ENCODE results near the gene NLRP9. TPM values are rescaled to one million over a fixed set of nuclear protein-coding genes. Genes with fewer than 3 reads are reported as not detected.

NLRP9 gene
- total RNA-seq, 4 donors from 2014 or later = not detected

- peaks cover 0 to 19% (median 0%) of the 10 kb centered on the region in 3 donors for H3K4me1 ChIP-seq
Measured at GRCh38 chr19:55691561-55692481, 46.4 kb downstream of the NLRP9 start.

DNA sequence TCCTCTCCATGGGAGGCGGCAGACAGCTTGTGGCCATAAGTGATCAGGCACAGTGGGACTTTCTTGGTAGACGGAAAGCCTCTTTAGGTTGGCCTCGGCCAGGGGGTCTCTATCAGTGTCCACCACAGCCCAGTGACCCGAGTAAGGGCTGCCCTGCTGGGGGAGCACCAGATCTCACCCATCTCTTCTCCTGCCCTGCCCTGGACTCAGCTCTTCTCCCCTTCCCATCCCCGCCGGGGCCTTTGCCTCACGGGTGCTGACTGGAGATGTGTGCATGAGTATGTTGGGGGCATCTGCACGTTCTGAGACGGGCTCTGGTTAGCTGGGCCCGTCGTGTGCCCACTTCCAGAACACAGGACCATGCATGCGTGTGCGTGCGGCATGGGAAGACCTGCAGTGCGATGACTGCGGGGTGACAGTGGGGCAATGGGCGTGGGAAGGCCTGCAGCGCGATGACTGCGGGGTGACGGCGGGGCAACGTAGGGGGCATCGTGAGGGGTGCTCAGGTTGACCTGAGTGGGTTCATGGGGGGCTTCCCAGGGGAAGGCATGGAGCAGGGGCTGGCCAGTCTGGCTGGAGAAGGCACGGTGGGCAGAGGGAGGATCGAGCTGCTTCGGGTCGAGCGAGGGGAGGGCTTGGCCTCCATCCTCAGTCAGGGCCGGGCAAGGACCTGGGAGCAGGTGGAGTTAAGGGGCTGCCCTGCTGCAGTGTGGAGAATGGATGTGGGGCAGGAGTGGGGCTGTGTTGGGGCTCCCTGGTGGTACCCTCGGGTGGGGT lies 47.2 kb downstream of the NLRP9 start:
- peaks cover 75 to 100% (median 81%) of the 10 kb centered on the region in 3 donors for H3K36me3 ChIP-seq
- WGBS, 2 donors = 95% methylated on average over 15 to 18 of the region's 31 CpGs
- no peak for TF ChIP-seq POLR2A (IDR thresholded peaks at IDR 0.05)
- TF ChIP-seq, protein P1, sequence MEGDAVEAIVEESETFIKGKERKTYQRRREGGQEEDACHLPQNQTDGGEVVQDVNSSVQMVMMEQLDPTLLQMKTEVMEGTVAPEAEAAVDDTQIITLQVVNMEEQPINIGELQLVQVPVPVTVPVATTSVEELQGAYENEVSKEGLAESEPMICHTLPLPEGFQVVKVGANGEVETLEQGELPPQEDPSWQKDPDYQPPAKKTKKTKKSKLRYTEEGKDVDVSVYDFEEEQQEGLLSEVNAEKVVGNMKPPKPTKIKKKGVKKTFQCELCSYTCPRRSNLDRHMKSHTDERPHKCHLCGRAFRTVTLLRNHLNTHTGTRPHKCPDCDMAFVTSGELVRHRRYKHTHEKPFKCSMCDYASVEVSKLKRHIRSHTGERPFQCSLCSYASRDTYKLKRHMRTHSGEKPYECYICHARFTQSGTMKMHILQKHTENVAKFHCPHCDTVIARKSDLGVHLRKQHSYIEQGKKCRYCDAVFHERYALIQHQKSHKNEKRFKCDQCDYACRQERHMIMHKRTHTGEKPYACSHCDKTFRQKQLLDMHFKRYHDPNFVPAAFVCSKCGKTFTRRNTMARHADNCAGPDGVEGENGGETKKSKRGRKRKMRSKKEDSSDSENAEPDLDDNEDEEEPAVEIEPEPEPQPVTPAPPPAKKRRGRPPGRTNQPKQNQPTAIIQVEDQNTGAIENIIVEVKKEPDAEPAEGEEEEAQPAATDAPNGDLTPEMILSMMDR (IDR thresholded peaks at IDR 0.05) = no peak
- no peaks in the 10 kb centered on the region for H3K27me3 ChIP-seq
- no peak for DNase-seq
- intact Hi-C loops (cut with DNase I) = no loop called here
- no peak overlapping the region for H3K4me3 ChIP-seq
- no peaks in the 10 kb centered on the region for H3K9me3 ChIP-seq
- H3K27ac ChIP-seq = no peak overlapping the region
- peaks cover 0 to 22% (median 0%) of the 10 kb centered on the region in 3 donors for H3K4me1 ChIP-seq

More at GRCh38 chr19:55691561-55692481, 46.4 kb downstream of the NLRP9 start:
- DNase-seq = no peak
- WGBS, 2 donors = 94 to 95% methylated on average over 9 to 11 of the region's 31 CpGs
- Histone ChIP-seq H3K4me3 (no peak overlapping the region), H3K9me3 (no peaks in the 10 kb centered on the region), H3K27me3 (no peaks in the 10 kb centered on the region), H3K36me3 (peaks cover 68 to 100% (median 81%) of the 10 kb centered on the region in 3 donors), H3K27ac (no peak overlapping the region)
- intact Hi-C loops (cut with DNase I) = no loop called here
- TF ChIP-seq POLR2A (IDR thresholded peaks at IDR 0.05) = no peak
- TF ChIP-seq, protein P1 (IDR thresholded peaks at IDR 0.05) = no peak

- intact Hi-C loops (cut with DNase I) = no loop called here
- Histone ChIP-seq H3K36me3 (peaks cover 69 to 100% (median 78%) of the 10 kb centered on the region in 3 donors), H3K4me3 (no peak overlapping the region), H3K27me3 (no peaks in the 10 kb centered on the region), H3K27ac (no peak overlapping the region), H3K9me3 (no peaks in the 10 kb centered on the region), H3K4me1 (peaks cover 0 to 22% (median 0%) of the 10 kb centered on the region in 3 donors)
- TF ChIP-seq POLR2A (IDR thresholded peaks at IDR 0.05) = no peak
- TF ChIP-seq, protein P1 (IDR thresholded peaks at IDR 0.05) = no peak
- WGBS, 2 donors = 85 to 100% methylated on average over 1 to 17 of the region's 25 CpGs
- no peak for DNase-seq
Measured at GRCh38 chr19:55690109-55690768, 48.0 kb downstream of the NLRP9 start.

- TF ChIP-seq POLR2A (IDR thresholded peaks at IDR 0.05) = no peak
- TF ChIP-seq, protein P1 (IDR thresholded peaks at IDR 0.05) = no peak
- Histone ChIP-seq H3K9me3 (no peaks in the 10 kb centered on the region), H3K27ac (no peak overlapping the region), H3K36me3 (peaks cover 69 to 100% (median 74%) of the 10 kb centered on the region in 3 donors), H3K27me3 (no peaks in the 10 kb centered on the region), H3K4me3 (no peak overlapping the region), H3K4me1 (peaks cover 0 to 22% (median 0%) of the 10 kb centered on the region in 3 donors)
- intact Hi-C loops (cut with DNase I) = no loop called here
- DNase-seq = no peak
- 88 to 95% methylated on average over 13 to 16 of the region's 35 CpGs for WGBS, 2 donors
Measured at GRCh38 chr19:55689411-55690108, 48.6 kb downstream of the NLRP9 start.

Data from esophagus squamous epithelium (tissue), 5 donors.